LoVo (cell line): Measurements from ENCODE around the gene ZNRF1.

Experiments
- DNase-seq: peaks from one replicate; pipeline ENCODE4 v3.0.0-alpha.2; 2016; ENCODE audit warnings: low spot score

ZNRF1 gene

GRCh38 chr16:75099075-75099667 is 100.3 kb downstream of the ZNRF1 start:
- no peak for DNase-seq

GRCh38 chr16:75099738-75100602 is 101.1 kb downstream of the ZNRF1 start:
- DNase-seq: no peak

GRCh38 chr16:75100603-75100990 is 101.8 kb downstream of the ZNRF1 start:
- no peak for DNase-seq

GRCh38 chr16:75101635-75102034 is 102.8 kb downstream of the ZNRF1 start:
- no peak for DNase-seq

GRCh38 chr16:75102595-75102994 is 103.8 kb downstream of the ZNRF1 start:
- DNase-seq: no peak

- no peak for DNase-seq
These were observed 105.2 kb downstream of the ZNRF1 start for GRCh38 chr16:75103994-75104393.

GRCh38 chr16:75104836-75105235 is 106.0 kb downstream of the ZNRF1 start:
- no peak for DNase-seq

GRCh38 chr16:75105306-75106061 is 106.7 kb downstream of the ZNRF1 start:
- DNase-seq: no peak

- DNase-seq: no peak
These were observed 107.8 kb downstream of the ZNRF1 start for GRCh38 chr16:75106351-75107274.

GRCh38 chr16:75107505-75107904 is 108.7 kb downstream of the ZNRF1 start:
- DNase-seq: no peak

- peak; percentile 54 for DNase-seq
These were observed 110.2 kb downstream of the ZNRF1 start for GRCh38 chr16:75108792-75109731.

GRCh38 chr16:75109732-75110243 is 111.0 kb downstream of the ZNRF1 start:
- DNase-seq: no peak

- peak; percentile 84 for DNase-seq
These were observed 112.1 kb downstream of the ZNRF1 start for GRCh38 chr16:75110637-75111513.

GRCh38 chr16:75111514-75111940 is 112.7 kb downstream of the ZNRF1 start:
- no peak for DNase-seq

GRCh38 chr16:75111961-75112733 is 113.3 kb downstream of the ZNRF1 start:
- DNase-seq: no peak

GRCh38 chr16:75112734-75113491 is 114.1 kb downstream of the ZNRF1 start:
- no peak for DNase-seq

GRCh38 chr16:75113541-75114121 is 114.8 kb downstream of the ZNRF1 start:
- DNase-seq: no peak
